Femur (tissue), 1 donor: ENCODE data around the gene CLIP4.

Experiments used
- DNase-seq: peaks from one replicate; pipeline ENCODE4 v3.0.0-alpha.2; 2017

The CLIP4 gene

DNA sequence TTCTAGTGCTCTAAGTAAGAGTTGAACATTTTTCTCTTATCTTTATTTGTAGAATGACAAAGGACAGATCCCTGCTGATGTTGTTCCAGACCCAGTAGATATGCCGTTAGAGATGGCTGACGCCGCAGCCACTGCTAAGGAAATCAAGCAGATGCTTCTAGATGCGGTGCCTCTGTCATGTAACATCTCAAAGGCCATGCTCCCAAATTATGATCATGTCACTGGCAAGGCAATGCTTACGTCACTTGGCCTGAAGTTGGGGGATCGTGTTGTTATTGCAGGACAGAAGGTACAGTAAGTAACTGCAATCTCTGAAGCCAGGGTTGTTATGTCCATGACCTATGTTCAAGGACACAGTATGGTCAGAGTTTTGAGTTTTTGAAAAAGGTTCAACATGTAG lies 28.4 kb downstream of the CLIP4 start:
- DNase-seq, result no peak

GRCh38 chr2:29146197-29146596 lies 31.0 kb downstream of the CLIP4 start:
- DNase-seq, result no peak

- DNase-seq, result no peak
Measured at GRCh38 chr2:29147963-29148362, 32.7 kb downstream of the CLIP4 start.

DNA sequence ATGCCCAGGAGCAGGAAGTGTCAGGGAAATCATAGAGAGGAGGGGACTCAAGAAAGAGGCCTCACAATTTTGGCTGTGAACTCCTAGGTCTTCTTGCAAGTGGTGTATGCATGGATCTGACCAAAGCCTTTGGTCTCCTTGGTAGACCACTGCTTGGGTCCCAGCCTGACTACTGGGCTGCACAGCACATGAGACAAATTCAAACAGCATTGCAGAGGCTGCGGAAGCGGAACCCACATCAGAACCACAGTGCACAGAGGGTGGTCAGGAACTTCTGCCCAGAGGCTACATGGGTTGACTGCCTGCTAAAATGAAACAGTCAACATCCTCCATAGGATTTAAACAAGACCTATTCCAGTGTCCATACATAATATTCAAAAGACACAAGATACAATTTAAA lies 39.4 kb downstream of the CLIP4 start:
- no peak for DNase-seq

DNA sequence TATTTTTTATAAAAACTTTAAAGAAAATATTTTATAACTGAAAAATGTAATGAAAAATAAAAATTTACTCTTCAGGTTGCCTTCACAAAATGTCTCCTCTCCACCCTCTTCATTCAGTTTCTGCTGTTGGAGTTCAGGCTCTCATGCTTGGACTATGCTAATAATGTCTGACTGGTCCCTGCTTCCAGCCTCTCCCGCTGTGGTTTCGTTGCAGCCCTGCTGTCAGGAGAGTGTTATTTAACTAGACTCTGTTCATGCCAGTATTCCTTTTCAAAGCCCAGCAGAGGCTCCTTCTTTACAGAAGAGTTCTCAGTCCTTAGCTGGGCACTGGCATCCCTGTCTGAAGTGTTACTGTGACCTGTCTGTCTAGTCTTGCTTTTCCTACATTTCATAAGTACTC lies 40.4 kb downstream of the CLIP4 start:
- DNase-seq, result no peak

- no peak for DNase-seq
Measured at GRCh38 chr2:29157131-29157530, 41.9 kb downstream of the CLIP4 start.

DNA sequence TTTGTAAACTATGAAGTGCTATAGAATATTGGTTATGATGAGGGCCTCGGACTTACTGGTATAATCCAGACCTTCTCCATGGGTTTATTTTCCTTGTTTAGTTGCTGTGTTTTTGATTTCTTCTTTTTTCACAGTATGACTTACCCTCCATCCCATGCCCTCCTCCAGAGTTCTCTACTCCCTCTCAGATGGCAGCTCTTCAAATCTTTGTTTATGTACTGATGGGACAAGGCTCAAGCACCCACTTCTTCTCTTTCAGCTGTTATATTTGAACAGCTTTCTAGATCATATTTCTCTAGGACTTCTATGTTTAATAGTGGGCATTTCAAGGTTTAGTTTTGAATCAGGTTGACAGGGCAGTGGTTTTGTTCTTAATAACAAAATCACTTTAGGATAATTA lies 43.9 kb downstream of the CLIP4 start:
- no peak for DNase-seq

- no peak for DNase-seq
Measured at GRCh38 chr2:29160184-29160583, 45.0 kb downstream of the CLIP4 start.

- DNase-seq, result no peak
Measured at GRCh38 chr2:29162204-29162928, 47.2 kb downstream of the CLIP4 start.

DNA sequence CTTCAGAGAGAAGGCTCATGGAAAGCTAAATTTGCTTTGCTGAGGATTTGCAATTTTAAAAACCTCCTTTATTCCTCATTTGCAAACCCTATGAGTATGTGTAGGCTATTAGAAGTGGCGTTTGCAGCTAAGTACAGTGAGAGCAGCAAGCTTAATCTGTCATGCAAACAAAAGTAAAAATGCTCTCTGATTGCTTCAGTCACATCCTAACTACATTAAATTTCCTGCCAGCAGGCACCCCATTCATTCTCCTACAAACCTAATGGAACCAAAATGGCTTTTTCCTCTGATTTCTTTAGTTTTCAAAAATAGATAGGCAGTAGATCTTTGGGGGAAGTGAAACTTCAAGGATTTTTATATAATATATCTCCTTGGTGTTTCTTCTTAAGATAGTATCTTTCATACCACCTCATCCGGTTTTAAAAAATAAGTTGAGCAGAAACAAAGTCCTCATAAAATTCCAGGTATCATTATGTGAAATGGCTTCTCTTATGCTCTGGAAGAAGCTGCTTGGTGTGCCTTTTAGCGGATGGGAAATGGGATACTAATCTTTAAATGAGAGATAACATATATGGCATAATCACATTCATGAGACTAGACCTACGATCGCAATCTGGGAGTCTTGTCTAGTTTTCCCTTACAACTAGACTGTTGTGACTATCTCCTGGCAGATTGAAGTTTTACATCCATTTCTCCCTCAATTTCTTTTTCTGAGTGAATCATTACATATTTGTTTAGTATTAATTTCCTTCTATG lies 49.1 kb downstream of the CLIP4 start:
- no peak for DNase-seq

DNA sequence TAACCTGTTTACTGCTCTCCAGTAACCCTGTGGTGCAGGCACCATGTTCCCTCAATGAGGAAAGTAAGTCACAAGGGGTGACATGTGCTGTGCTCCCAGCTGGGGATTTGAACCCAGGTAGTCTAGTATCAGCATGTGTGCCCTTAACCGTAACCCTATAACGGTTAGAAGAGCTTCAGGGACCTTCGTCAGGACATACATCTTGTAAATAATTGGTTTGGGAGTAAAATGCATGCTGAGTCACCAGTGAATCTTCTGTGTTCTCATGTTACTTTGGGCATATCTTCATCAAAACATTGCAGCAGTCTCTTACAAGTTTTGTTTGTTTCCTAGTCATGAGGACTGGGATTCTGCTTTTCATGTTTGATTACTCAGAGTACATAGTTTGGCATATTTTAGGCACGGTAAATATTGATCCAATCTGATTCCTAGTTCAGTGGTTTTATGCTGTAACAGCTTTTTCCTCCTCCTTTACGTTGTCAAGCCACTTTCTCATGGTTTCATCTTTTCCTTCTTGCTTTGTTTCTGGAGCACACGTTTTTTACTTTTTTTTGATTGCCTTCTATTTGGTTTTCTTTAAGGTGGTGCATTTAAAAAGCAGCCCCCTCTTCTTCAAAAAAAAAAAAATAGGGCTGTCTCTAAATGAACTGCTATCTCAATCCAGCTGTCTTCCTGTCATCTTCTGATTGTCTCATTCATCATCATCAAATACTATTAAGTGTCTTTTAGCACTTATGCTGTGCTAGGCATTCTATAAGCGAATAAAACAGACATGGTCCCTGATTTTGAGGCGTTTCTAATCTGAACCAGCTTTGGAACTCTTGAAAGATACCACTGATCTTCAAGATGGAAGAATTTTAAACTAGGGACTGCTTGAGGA lies 50.4 kb downstream of the CLIP4 start:
- no peak for DNase-seq

- DNase-seq, result no peak
Measured at GRCh38 chr2:29166242-29167039, 51.2 kb downstream of the CLIP4 start.

GRCh38 chr2:29174937-29175336 lies 59.7 kb downstream of the CLIP4 start:
- DNase-seq, result no peak

DNA sequence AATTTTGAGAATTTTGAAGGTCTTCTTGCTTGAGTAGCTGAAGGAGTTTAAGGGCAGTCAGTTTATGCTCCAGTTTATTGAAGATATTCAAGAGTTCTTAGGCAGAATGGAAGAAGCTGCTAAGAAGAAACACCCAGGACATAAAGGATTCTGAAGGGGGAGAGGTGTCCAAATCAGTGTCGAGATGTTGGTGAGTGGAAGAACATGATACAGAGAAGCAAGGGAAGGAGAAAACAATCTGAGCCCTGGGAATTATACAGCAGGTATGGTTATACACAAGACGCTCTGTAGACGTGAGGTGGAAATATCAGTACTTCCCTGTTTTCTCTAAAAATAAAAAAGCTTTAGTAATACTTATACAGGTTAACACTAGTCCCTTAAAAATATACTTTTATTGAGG lies 60.1 kb downstream of the CLIP4 start:
- DNase-seq, result no peak

DNA sequence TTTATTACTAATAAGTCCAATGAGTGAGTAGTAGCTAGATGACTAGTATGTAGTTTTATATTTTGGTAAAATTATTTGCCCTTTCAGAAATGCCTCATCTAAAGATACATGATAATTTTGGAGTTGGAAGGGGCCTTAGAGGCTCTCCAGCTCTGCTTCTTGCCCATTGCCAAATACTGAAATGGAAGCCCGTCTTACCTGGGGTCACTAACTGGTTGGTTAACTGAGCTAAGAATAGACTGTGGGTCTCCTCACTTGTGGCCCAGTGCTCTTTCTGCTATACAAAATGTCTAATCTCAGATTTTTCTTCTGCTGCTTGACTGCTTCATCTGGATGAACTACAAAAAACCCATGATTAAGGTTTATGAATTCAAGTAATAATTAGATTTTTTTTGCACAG lies 67.1 kb downstream of the CLIP4 start:
- no peak for DNase-seq

- no peak for DNase-seq
Measured at GRCh38 chr2:29182920-29183319, 67.7 kb downstream of the CLIP4 start.

DNA sequence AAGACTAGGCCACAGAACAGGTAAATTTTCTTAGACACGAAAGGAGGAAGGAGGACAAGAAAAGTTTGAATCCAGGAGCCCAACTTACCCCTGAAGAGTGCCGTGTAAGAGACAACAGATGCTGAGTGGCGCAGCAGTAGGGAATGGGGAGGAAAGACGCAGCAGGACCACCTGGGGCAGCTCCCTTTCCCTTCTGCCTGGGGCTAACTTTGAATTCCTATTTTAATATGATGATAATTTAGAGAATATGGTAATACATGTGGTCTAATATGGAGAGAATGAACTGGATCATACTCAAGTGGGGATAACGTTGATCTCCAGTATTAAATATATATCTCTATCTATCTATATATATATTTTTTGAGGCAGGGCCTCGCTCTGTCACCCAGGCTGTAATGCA lies 69.3 kb downstream of the CLIP4 start:
- DNase-seq, result no peak

- DNase-seq, result no peak
Measured at GRCh38 chr2:29186817-29187216, 71.6 kb downstream of the CLIP4 start.

DNA sequence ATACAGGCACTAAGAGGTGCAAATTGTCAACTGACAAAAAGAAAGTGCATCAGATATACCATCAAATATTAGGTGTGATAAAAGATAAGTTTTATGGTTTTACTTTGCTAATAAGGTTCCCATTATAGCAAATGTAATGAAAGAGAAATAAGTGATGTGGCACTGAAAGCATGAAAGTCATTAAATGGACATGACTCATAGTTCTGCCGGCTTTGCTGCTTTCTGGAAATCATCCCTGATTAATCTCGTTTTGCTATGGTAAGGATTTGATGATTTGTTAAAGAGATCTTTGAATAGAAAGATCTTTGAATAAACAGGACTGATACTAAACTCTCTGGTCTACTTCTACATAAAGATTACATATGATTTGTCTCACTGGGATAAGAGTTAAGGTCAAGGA lies 72.7 kb downstream of the CLIP4 start:
- no peak for DNase-seq

GRCh38 chr2:29189052-29189451 lies 73.8 kb downstream of the CLIP4 start:
- DNase-seq, result no peak

GRCh38 chr2:29191817-29192216 lies 76.6 kb downstream of the CLIP4 start:
- DNase-seq, result no peak

DNA sequence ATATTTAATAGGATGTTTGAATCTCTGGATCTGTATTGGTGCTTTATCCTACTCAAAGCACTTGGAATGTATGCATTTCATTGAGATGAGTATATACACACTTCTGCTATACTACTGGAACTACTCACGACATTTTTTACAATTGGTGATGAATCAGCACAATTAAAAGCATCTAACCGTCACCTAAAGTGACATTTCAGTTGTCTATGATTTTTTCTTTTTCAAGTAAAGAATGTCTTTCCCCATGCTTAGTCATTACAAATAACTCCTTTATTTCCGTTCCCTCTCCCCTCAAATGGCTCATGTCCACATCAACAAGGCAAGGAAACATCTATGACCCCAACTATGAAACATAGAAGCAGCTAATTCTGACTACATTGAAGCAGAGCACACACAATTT lies 77.3 kb downstream of the CLIP4 start:
- no peak for DNase-seq

DNA sequence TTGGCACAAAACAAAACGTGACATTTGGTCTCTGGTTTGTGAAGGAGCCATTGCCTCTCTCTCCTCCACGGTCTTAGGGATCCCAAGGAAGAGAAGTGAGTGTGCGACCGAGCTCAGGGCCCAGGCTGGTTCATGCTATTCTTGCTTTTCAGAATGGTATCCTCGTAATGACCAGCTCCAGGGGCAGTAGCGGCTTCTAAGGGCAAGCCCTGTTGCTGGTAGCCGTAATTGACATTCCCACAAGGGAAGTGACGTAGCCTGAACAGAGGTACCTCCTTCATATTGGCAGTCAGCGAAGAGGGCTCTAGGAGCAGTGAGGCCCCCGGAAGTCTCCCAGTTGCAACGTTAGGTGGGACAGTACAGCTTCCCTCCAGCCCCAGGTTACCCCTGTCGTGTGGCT lies 77.9 kb downstream of the CLIP4 start:
- DNase-seq, result no peak
